Activated T-cell treated with anti-CD3 and anti-CD28 coated beads, Interleukin-2, amount 50 U/mL, for 4 hours (primary cell): ENCODE results near the gene RASA3. TPM values are rescaled to one million over a fixed set of nuclear protein-coding genes. Genes with fewer than 3 reads are reported as not detected.

Source experiments
- ATAC-seq, 2 donors: fragments of 200-7000 bp; cut with Tn5 transposase; one replicate each; pipeline ENCODE4 v1.10.0; 2021
- DNase-seq: peaks from one replicate; pipeline ENCODE4 v3.0.0-alpha.2; 2020
- H3K27me3 Mint-ChIP-seq: one replicate; pipeline ENCODE4 v1.8.0; 2021; ENCODE audit warnings: low read depth, mixed read lengths
- H3K36me3 Mint-ChIP-seq: one replicate; pipeline ENCODE4 v1.8.0; 2022; ENCODE audit warnings: mixed read lengths; ENCODE audit not compliant: insufficient read depth
- H3K4me1 Mint-ChIP-seq: one replicate; pipeline ENCODE4 v1.8.0; 2021; ENCODE audit warnings: low read depth, mixed read lengths
- H3K4me3 Mint-ChIP-seq: one replicate; pipeline ENCODE4 v1.8.0; 2021; ENCODE audit warnings: mild to moderate bottlenecking, moderate library complexity, mixed read lengths
- H3K9me3 Mint-ChIP-seq: one replicate; pipeline ENCODE4 v1.8.0; 2021; ENCODE audit warnings: mixed read lengths
- total RNA-seq, 3 donors: library from RNA; stranded (reverse); gene quantifications; one replicate each; pipeline ENCODE4 v1.2.1, GENCODE V29; 2021

RASA3 gene
- total RNA-seq, 3 donors from 2014 or later: 23.7 to 28.7 (median 26.6) TPM

- Mint-ChIP-seq H3K9me3 (no peaks in the 10 kb centered on the region), H3K4me1 (no peaks in the 10 kb centered on the region), H3K4me3 (no peak overlapping the region), H3K27me3 (no peaks in the 10 kb centered on the region), H3K36me3 (peaks cover 12% of the 10 kb centered on the region)
- ATAC-seq (no peak), DNase-seq (no peak)
These were observed 164.5 kb downstream of the RASA3 start for GRCh38 chr13:113967729-113968462.

DNA sequence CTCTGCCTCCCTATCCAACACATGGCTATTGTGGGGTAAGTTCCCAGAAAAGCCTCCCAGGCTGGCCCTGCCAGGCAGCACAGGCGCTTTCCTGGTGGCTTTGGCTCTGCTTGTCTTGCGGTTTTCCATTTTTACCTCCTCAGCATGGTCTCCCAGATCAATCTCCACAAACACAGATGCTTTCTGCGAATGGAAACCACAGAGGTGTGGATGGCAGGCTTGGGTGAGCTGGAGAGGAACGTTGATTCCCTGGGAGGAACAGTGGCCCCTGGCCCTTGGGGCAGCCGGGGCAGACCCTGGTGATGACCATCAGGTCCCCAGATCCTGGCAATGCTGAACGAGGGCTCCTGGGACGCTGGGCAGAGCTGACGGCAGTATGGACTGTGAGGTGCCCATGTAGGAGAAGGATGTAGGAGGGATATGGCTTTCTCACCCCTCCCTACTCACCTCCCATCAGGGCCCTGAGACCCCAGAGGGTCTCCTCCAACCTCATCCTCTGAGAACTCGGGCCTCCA is 165.2 kb downstream of the RASA3 start:
- H3K4me3 Mint-ChIP-seq: no peak overlapping the region
- H3K4me1 Mint-ChIP-seq: no peaks in the 10 kb centered on the region

GRCh38 chr13:113965968-113966884 is 166.2 kb downstream of the RASA3 start:
- ATAC-seq: no peak
- no peaks in the 10 kb centered on the region for H3K4me1 Mint-ChIP-seq
- H3K36me3 Mint-ChIP-seq: peaks cover 12% of the 10 kb centered on the region
- H3K9me3 Mint-ChIP-seq: no peaks in the 10 kb centered on the region
- no peak for DNase-seq
- H3K27me3 Mint-ChIP-seq: no peaks in the 10 kb centered on the region
- H3K4me3 Mint-ChIP-seq: no peak overlapping the region

More for the DNA sequence above, 165.2 kb downstream of the RASA3 start:
- Mint-ChIP-seq H3K27me3 (no peaks in the 10 kb centered on the region), H3K9me3 (no peaks in the 10 kb centered on the region), H3K36me3 (peaks cover 12% of the 10 kb centered on the region)
- DNase-seq (no peak), ATAC-seq (no peak)

DNA sequence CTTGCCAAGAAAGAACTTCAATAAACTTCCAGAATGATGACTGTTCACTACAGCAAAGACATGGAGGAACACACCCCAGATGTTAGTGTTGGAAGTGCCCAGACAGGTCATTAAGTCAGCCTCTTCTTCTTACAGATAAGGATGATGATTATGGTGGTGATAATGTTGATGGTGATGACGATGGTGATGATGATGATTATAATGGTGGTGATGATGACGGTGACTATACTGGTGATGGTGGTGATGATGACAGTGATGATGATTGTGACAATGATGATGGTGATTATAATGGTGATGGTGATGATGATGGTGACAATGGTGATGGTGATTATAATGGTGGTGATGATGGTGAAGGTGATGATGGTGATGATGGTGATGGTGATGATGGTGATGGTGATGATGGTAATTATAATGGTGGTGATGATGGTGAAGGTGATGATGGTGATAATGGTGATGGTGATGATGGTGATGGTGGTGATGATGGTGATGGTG is 167.0 kb downstream of the RASA3 start:
- ATAC-seq (no peak), DNase-seq (no peak)
- Mint-ChIP-seq H3K36me3 (peaks cover 13% of the 10 kb centered on the region), H3K27me3 (no peaks in the 10 kb centered on the region), H3K4me3 (no peak overlapping the region), H3K4me1 (peaks cover 1% of the 10 kb centered on the region), H3K9me3 (no peaks in the 10 kb centered on the region)

DNA sequence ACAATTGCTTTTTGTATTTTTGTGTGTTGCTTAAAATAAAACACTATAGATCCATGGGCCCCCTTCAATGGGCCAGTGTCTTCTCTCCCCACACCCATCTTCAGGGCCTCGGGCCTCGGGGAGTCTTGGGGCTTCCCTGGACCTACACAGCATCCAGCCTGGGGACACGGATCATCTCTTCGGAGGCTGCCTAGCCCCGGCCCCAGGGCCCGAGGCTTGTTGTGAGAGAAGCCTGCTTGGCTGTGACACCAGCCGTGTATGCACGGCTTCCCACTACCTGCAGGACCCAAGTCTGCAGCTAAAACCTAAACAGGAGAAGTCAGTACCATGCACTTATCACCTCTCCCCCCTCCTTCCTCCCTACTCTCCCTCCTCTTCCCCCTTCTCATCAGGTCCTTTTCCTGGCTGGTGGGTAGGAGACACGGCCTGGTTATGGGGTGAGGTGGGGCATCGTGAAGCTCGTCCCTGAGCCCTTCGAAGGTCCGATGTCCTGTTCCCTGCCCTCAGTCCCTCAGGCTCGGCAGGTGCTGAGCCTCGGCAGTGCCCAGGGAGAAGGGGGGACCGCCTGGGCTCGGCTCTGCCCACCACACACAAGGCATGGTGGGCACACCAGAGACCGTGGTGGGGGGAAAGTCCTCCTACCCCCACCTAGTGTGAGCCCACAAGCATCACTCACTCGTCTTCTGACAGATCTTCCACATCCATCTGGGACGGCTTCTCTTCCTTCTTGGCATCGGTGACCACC is 168.0 kb downstream of the RASA3 start:
- peaks cover 2% of the 10 kb centered on the region for H3K4me1 Mint-ChIP-seq
- ATAC-seq: no peak
- H3K36me3 Mint-ChIP-seq: peaks cover 10% of the 10 kb centered on the region
- no peak overlapping the region for H3K4me3 Mint-ChIP-seq
- no peaks in the 10 kb centered on the region for H3K27me3 Mint-ChIP-seq
- H3K9me3 Mint-ChIP-seq: peaks cover under 1% of the 10 kb centered on the region
- no peak for DNase-seq

GRCh38 chr13:113963376-113963775 is 169.0 kb downstream of the RASA3 start:
- Mint-ChIP-seq H3K4me3 (no peak overlapping the region), H3K4me1 (peaks cover 6% of the 10 kb centered on the region), H3K36me3 (peaks cover 9% of the 10 kb centered on the region), H3K9me3 (peaks cover 4% of the 10 kb centered on the region), H3K27me3 (no peaks in the 10 kb centered on the region)
- DNase-seq (no peak), ATAC-seq (no peak)

- peaks cover 6% of the 10 kb centered on the region for H3K4me1 Mint-ChIP-seq
- H3K4me3 Mint-ChIP-seq: no peak overlapping the region
- peaks cover 4% of the 10 kb centered on the region for H3K9me3 Mint-ChIP-seq
- H3K36me3 Mint-ChIP-seq: peaks cover 8% of the 10 kb centered on the region
- ATAC-seq (no peak), DNase-seq (no peak)
- H3K27me3 Mint-ChIP-seq: no peaks in the 10 kb centered on the region
These were observed 169.4 kb downstream of the RASA3 start for GRCh38 chr13:113962975-113963374.

- Mint-ChIP-seq H3K27me3 (no peaks in the 10 kb centered on the region), H3K4me1 (peaks cover 6% of the 10 kb centered on the region), H3K36me3 (peaks cover 8% of the 10 kb centered on the region), H3K4me3 (no peak overlapping the region), H3K9me3 (peaks cover 4% of the 10 kb centered on the region)
- no peak for DNase-seq
- ATAC-seq: no peak
These were observed 170.0 kb downstream of the RASA3 start for GRCh38 chr13:113962386-113962785.

DNA sequence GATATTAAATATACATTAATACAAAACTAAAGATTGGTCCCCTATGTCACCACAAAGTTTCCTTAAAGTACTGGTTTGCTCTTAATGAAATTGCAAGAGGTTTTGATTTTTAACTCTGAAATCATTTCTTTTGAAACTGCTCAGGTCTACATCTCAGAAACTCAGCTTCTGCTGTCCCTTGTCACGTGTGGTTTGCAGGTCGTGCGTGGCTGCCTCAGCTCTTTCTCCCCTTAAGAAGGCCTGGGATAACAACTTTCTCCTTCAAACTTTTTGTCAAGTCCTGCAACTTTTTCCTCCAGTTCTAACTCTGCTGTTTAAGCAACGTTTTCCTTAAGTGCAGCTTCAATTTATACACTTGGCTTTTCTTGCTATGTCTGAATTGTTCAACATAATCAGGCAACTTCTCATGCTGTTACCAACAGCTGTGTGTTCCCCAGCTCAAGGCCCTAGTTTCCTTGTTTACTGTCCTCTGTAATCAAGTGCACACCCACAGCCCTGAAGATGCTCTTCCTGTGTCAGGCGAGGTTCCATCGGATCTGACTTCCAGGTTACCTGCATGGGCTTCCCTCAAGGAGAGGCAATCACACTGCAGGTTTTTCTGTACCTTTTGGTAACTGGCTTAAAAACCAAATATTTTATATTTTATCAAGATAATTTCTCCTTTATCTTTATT is 172.0 kb downstream of the RASA3 start:
- H3K4me1 Mint-ChIP-seq: peaks cover 6% of the 10 kb centered on the region
- H3K36me3 Mint-ChIP-seq: peaks cover 11% of the 10 kb centered on the region
- peaks cover 4% of the 10 kb centered on the region for H3K9me3 Mint-ChIP-seq
- H3K4me3 Mint-ChIP-seq: no peak overlapping the region
- DNase-seq (no peak), ATAC-seq (no peak)
- H3K27me3 Mint-ChIP-seq: no peaks in the 10 kb centered on the region

DNA sequence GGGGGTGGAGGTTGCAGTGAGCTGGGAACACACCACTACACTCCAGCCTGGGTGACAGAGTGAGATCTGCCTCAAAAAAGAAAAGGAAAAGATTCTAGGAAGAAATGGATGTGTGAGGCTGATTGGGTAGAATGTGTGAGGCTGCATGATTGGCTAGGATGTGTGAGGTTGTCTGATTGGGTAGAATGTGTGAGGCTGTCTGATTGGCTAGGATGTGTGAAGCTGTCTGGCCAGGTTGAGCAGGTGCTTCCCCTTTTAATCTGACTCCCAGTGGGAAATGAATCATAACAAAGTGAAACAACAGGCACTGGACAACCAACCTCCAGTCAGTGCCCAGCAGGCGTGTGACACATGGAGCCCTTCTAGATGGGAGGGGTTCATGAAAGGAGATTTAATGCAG is 173.2 kb downstream of the RASA3 start:
- Mint-ChIP-seq H3K4me1 (peaks cover 6% of the 10 kb centered on the region), H3K36me3 (peaks cover 14% of the 10 kb centered on the region), H3K9me3 (peaks cover 4% of the 10 kb centered on the region), H3K4me3 (no peak overlapping the region), H3K27me3 (no peaks in the 10 kb centered on the region)
- DNase-seq (no peak), ATAC-seq (no peak)

DNA sequence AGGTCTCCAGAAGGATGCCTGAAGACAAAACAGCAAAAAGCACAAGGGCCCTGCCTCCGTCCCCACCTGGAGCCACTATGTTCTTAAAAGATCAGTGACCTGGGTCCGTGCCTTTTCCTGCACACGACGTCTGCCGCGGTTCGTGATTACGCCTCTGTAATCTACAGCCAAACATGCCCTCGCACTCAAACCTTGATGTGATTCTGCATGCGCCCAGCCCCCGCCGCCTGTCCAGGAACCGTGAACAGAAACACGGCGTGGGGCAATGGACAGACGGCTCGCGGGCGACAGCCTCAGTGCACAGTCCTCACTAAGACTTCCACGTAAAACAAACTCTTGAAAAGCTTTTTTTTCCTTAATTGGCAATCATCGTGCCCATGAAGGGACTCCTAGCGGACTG is 174.1 kb downstream of the RASA3 start:
- DNase-seq (no peak), ATAC-seq (no peak)
- Mint-ChIP-seq H3K4me1 (peaks cover 6% of the 10 kb centered on the region), H3K4me3 (no peak overlapping the region), H3K27me3 (no peaks in the 10 kb centered on the region), H3K36me3 (peaks cover 15% of the 10 kb centered on the region), H3K9me3 (peaks cover 4% of the 10 kb centered on the region)

- Mint-ChIP-seq H3K27me3 (no peaks in the 10 kb centered on the region), H3K36me3 (peaks cover 15% of the 10 kb centered on the region), H3K4me3 (no peak overlapping the region), H3K4me1 (peaks cover 6% of the 10 kb centered on the region), H3K9me3 (peaks cover 4% of the 10 kb centered on the region)
- ATAC-seq (no peak), DNase-seq (no peak)
These were observed 175.9 kb downstream of the RASA3 start for GRCh38 chr13:113956571-113956970.

DNA sequence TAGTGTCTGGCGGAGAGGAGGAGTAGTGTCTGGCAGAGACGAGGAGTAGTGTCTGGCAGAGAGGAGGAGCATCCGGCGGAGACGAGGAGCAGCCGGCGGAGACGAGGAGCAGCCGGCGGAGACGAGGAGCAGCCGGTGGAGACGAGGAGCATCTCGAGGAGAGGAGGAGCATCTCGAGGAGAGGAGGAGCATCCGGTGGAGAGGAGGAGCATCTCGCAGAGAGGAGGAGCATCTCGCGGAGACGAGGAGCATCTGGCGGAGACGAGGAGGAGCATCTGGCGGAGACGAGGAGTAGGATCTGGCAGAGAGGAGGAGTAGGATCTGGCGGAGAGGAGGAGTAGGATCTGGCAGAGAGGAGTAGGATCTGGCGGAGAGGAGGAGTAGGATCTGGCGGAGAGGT is 176.7 kb downstream of the RASA3 start:
- Mint-ChIP-seq H3K4me1 (peaks cover 9% of the 10 kb centered on the region), H3K27me3 (no peaks in the 10 kb centered on the region), H3K36me3 (peaks cover 15% of the 10 kb centered on the region), H3K4me3 (no peak overlapping the region), H3K9me3 (peaks cover 4% of the 10 kb centered on the region)
- DNase-seq: no peak
- ATAC-seq: no peak
